ENCODE data around the gene ANO8. TPM values are rescaled to one million over a fixed set of nuclear protein-coding genes. Genes with fewer than 3 reads are reported as not detected.

The ANO8 gene
- polyA plus RNA-seq, 1 of the 3 experiments (the other 2 are of a cell fraction): 7.8 TPM

DNA sequence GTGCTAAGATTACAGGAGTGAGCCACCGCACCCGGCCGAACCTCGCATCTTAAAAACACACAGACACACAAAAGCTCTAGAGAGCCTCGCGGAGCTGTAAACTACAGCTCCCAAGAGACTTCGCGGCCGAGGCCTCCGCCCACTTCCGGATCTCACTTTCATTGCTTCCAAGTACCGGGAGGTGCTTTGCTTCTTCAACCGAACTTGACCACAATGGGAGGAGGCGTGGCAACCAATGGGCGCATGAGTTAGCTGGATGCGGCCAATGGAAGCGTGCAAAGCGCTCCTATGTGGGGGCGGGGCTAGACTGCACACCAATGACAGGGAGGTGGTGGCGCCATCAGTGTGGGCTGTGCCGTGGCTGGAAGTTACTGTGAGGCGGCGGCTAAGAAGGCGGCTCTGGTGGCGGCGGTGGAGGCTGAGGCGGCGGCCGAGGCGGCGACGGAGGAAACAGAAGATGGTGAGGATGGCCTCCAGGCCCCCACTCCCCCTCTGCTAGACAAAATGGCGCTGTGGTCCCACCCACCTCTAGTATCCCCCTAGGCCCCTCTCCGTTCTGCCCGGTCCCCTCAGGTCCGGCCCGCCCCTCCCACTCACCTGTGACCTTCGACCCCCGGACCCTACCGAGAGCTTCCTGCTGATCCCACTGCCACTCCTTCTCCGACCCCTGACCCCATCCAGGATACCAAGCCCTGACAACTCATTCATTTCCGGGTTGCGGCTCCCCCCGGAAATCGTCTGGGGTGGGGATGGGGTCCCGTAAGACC, 25.3 kb downstream of the ANO8 start, which contains the start of gene DDA1 (continued):
- no peak for TF ChIP-seq EZH2phosphoT487 (IDR thresholded peaks at IDR 0.05; ENCODE audit: borderline replicate concordance, low read depth)
- 0 out of 2 replicates have a peak, but pooled peaks have one; percentile 22 for TF ChIP-seq SIN3A (IDR thresholded peaks at IDR 0.05; ENCODE audit: borderline replicate concordance, low read depth, low read length)
- TF ChIP-seq, protein P1, sequence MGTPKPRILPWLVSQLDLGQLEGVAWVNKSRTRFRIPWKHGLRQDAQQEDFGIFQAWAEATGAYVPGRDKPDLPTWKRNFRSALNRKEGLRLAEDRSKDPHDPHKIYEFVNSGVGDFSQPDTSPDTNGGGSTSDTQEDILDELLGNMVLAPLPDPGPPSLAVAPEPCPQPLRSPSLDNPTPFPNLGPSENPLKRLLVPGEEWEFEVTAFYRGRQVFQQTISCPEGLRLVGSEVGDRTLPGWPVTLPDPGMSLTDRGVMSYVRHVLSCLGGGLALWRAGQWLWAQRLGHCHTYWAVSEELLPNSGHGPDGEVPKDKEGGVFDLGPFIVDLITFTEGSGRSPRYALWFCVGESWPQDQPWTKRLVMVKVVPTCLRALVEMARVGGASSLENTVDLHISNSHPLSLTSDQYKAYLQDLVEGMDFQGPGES (IDR thresholded peaks at IDR 0.05; ENCODE audit: low read depth, low read length): peak; percentile 89
- TF ChIP-seq CHD2 (IDR thresholded peaks at IDR 0.05; ENCODE audit: low read length, partially characterized antibody): peak; percentile 95
- no peak for TF ChIP-seq FOXM1 (IDR thresholded peaks at IDR 0.05; ENCODE audit: low read depth)
- no peak for TF ChIP-seq SMC3 (IDR thresholded peaks at IDR 0.05; ENCODE audit: low read depth, low read length)
- TF ChIP-seq GABPA (IDR thresholded peaks at IDR 0.05; ENCODE audit: low read depth): peak; percentile 87
- no peak for TF ChIP-seq RAD21 (IDR thresholded peaks at IDR 0.05; ENCODE audit: low read length)
- TF ChIP-seq TEAD4 (IDR thresholded peaks at IDR 0.05; ENCODE audit: borderline replicate concordance, insufficient read depth): no peak
- peak; percentile 69 for TF ChIP-seq TAF1 (IDR thresholded peaks at IDR 0.05; ENCODE audit: borderline replicate concordance, low read depth, low read length)

DNA sequence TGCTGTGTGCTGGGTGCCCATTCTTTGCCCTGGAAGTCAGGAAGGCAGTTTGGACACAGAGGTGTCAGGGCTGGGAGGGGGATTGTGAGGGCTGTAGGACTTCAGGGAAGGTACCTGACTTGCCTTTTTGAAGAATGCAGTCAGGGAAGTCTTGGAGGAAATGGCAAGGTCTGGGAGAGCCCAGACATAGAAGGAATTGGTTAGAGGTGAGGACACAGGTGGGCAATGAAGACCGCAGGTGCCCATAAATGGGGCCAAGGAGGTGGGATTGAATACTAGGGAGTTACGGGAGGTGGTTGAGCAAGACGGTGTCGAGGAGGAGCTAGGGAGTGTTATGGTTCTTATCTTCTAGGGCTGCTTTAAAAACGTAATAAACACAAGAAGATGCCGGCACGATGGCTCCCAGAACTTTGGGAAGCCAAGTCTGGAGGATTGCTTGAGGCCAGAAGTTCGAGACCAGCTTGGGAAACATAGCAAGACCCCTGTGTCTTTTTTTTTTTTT, 26.7 kb downstream of the ANO8 start:
- POLR2A ChIA-PET: interaction anchor here (0.6 kb wide), 1 partner anchor 17 kb away, joined by 3 read pairs; no protein-coding TSS in a partner anchor
- 94% methylated on average over 8 of the region's 8 CpGs for WGBS (ENCODE audit: low lambda C conversion rate)
- H3K36me3 ChIP-seq (replicated peaks in 1 of 2; ENCODE audit: control insufficient read depth in 1 of 2, insufficient read depth in 2 of 2, low read length in 1 of 2): peaks cover 0 to 2% of the 10 kb centered on the region in 2 experiments
- CTCF ChIA-PET: interaction anchor here (0.7 to 1.3 kb wide), 2 partner anchors 78 to 158 kb away, joined by 3 to 4 read pairs; no protein-coding TSS in a partner anchor
- no peak overlapping the region for H2AFZ ChIP-seq (ENCODE audit: low read depth)
- no peak overlapping the region for H3K9ac ChIP-seq
- no peak overlapping the region for H3K4me3 ChIP-seq (ENCODE audit: low read depth in 2 of 2, low read length in 1 of 2)
- no peak overlapping the region for H3K4me2 ChIP-seq
- no peaks in the 10 kb centered on the region for H3K9me2 ChIP-seq
- no peaks in the 10 kb centered on the region for H3K27me3 ChIP-seq (ENCODE audit: insufficient read depth)
- TF ChIP-seq, protein P2, sequence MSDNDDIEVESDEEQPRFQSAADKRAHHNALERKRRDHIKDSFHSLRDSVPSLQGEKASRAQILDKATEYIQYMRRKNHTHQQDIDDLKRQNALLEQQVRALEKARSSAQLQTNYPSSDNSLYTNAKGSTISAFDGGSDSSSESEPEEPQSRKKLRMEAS (IDR thresholded peaks at IDR 0.05; ENCODE audit: low read depth): no peak
- TF ChIP-seq YY1 (IDR thresholded peaks at IDR 0.05; ENCODE audit: low read depth) (no peak), FOXM1 (IDR thresholded peaks at IDR 0.05; ENCODE audit: low read depth) (no peak), NRF1 (IDR thresholded peaks at IDR 0.05; ENCODE audit: low read depth, low read length) (no peak), EZH2phosphoT487 (IDR thresholded peaks at IDR 0.05; ENCODE audit: borderline replicate concordance, low read depth) (no peak), FOXJ3 (CRISPR knock-in tag; IDR thresholded peaks at IDR 0.05) (no peak), SIN3A (IDR thresholded peaks at IDR 0.05; ENCODE audit: borderline replicate concordance, low read depth, low read length) (no peak), EP300 (IDR thresholded peaks at IDR 0.05; ENCODE audit: borderline replicate concordance in 1 of 2, low read depth in 1 of 2, low read length in 1 of 2) (no peak), RCOR1 (IDR thresholded peaks at IDR 0.05; ENCODE audit: low read length) (no peak), TAF1 (IDR thresholded peaks at IDR 0.05; ENCODE audit: borderline replicate concordance, low read depth, low read length) (no peak)
- TF ChIP-seq, protein P3, sequence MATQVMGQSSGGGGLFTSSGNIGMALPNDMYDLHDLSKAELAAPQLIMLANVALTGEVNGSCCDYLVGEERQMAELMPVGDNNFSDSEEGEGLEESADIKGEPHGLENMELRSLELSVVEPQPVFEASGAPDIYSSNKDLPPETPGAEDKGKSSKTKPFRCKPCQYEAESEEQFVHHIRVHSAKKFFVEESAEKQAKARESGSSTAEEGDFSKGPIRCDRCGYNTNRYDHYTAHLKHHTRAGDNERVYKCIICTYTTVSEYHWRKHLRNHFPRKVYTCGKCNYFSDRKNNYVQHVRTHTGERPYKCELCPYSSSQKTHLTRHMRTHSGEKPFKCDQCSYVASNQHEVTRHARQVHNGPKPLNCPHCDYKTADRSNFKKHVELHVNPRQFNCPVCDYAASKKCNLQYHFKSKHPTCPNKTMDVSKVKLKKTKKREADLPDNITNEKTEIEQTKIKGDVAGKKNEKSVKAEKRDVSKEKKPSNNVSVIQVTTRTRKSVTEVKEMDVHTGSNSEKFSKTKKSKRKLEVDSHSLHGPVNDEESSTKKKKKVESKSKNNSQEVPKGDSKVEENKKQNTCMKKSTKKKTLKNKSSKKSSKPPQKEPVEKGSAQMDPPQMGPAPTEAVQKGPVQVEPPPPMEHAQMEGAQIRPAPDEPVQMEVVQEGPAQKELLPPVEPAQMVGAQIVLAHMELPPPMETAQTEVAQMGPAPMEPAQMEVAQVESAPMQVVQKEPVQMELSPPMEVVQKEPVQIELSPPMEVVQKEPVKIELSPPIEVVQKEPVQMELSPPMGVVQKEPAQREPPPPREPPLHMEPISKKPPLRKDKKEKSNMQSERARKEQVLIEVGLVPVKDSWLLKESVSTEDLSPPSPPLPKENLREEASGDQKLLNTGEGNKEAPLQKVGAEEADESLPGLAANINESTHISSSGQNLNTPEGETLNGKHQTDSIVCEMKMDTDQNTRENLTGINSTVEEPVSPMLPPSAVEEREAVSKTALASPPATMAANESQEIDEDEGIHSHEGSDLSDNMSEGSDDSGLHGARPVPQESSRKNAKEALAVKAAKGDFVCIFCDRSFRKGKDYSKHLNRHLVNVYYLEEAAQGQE (IDR thresholded peaks at IDR 0.05; ENCODE audit: low read depth, low read length): no peak
- H4K20me1 ChIP-seq (ENCODE audit: insufficient read depth): peaks cover 14% of the 10 kb centered on the region
- H3K9me3 ChIP-seq: no peaks in the 10 kb centered on the region
- H3K79me2 ChIP-seq (ENCODE audit: insufficient read depth): peaks cover 57% of the 10 kb centered on the region
- DNase-seq: no peak
- H3K4me1 ChIP-seq (ENCODE audit: control insufficient read depth in 1 of 2, insufficient read depth in 2 of 2, low read depth in 1 of 2, low read length in 1 of 2): peaks cover 18 to 30% of the 10 kb centered on the region in 2 experiments
- H3K27ac ChIP-seq (ENCODE audit: low read depth in 2 of 2, low read length in 1 of 2): no peak overlapping the region; a peak in 1 of 4 replicates
- peaks cover 18% of the 10 kb centered on the region for H3F3A ChIP-seq (replicated peaks; ENCODE audit: insufficient read depth)

All from SK-N-SH (cell line).